ENCODE results near the gene SLC6A1.

- TF ChIP-seq CTCF (IDR thresholded peaks at IDR 0.05) (no peak), EP300 (IDR thresholded peaks at IDR 0.05) (no peak), POLR2A (IDR thresholded peaks at IDR 0.05) (no peak)
Measured at GRCh38 chr3:11001020-11001657, 8.6 kb downstream of the SLC6A1 start.
